OCI-LY7 (cell line): ENCODE data around the gene DTX4. TPM values are rescaled to one million over a fixed set of nuclear protein-coding genes. Genes with fewer than 3 reads are reported as not detected.

Experiments
- BruUV-seq: library from RNA; stranded (reverse); fragments of 400-500 nt; replicated peaks from 2 replicates; lab custom pipeline; 2021; lab: Mats Ljungman, UMichigan
- CTCF ChIA-PET: fragments of 300-600 bp; sonication (Branson Sonifier 250); formaldehyde crosslinking; loops from one replicate; lab custom pipeline; 2022; ENCODE audit warnings: antibody characterized with exemption; ENCODE audit not compliant: unreplicated experiment; lab: Charles Lee
- POLR2A ChIA-PET: fragments of 300-600 bp; sonication (Branson Sonifier 250); formaldehyde crosslinking; loops from one replicate; lab custom pipeline; 2022; ENCODE audit warnings: antibody characterized with exemption; lab: Charles Lee
- DNase-seq: peaks from one replicate; pipeline ENCODE4 v3.0.0-alpha.2; 2015; ENCODE audit warnings: low spot score
- H2AFZ ChIP-seq: fragments of 200-600 bp; sonication (generic), shearing (Covaris generic); 2 replicates; pipeline ENCODE4 v1.6.1; 2014; ENCODE audit warnings: mild to moderate bottlenecking, antibody characterized with exemption, low read length, moderate library complexity
- H3K27ac ChIP-seq: fragments of 200-600 bp; sonication (generic); 2 replicates; pipeline ENCODE4 v1.5.1; 2014; ENCODE audit warnings: mixed run types, low read depth, mild to moderate bottlenecking, moderate library complexity, low read length, inconsistent platforms; ENCODE audit not compliant: poor library complexity, severe bottlenecking
- H3K36me3 ChIP-seq: fragments of 200-600 bp; sonication (generic); 2 replicates; pipeline ENCODE4 v1.6.1; 2014; ENCODE audit warnings: mild to moderate bottlenecking, antibody characterized with exemption, low read length, moderate library complexity, mixed read lengths; ENCODE audit not compliant: insufficient read depth
- H3K4me1 ChIP-seq: fragments of 200-600 bp; sonication (generic); 2 replicates; pipeline ENCODE4 v1.5.1; 2014; ENCODE audit warnings: mild to moderate bottlenecking, low read length; ENCODE audit not compliant: insufficient read depth, poor library complexity, severe bottlenecking
- H3K4me2 ChIP-seq: fragments of 200-600 bp; sonication (generic); 2 replicates; pipeline ENCODE4 v1.6.1; 2014; ENCODE audit warnings: mild to moderate bottlenecking, low read length
- H3K4me3 ChIP-seq: fragments of 200-600 bp; sonication (generic); 2 replicates; pipeline ENCODE4 v1.5.1; 2014; ENCODE audit warnings: mild to moderate bottlenecking, low read depth, low read length; ENCODE audit not compliant: poor library complexity, severe bottlenecking
- H3K79me2 ChIP-seq: fragments of 200-600 bp; sonication (generic); 2 replicates; pipeline ENCODE4 v1.6.1; 2016; ENCODE audit warnings: low read depth, mild to moderate bottlenecking, low read length, moderate library complexity, mixed read lengths; ENCODE audit not compliant: insufficient read depth
- H3K9me2 ChIP-seq: fragments of 200-600 bp; sonication (generic); 2 replicates; pipeline ENCODE4 v1.6.1; 2016; ENCODE audit warnings: mild to moderate bottlenecking, low read length, mixed read lengths; ENCODE audit not compliant: insufficient read depth
- H3K9me3 ChIP-seq: fragments of 200-600 bp; sonication (generic); 2 replicates; pipeline ENCODE4 v1.6.1; 2014; ENCODE audit warnings: mild to moderate bottlenecking, mixed run types, low read length, mixed read lengths
- H4K20me1 ChIP-seq: fragments of 200-600 bp; sonication (generic); 2 replicates; pipeline ENCODE4 v1.6.1; 2014; ENCODE audit warnings: mild to moderate bottlenecking, antibody characterized with exemption, low read length, moderate library complexity, mixed read lengths; ENCODE audit not compliant: insufficient read depth
- EZH2phosphoT487 ChIP-seq: fragments of 200-600 bp; sonication (generic); IDR thresholded peaks from 2 replicates; pipeline ENCODE4 v1.6.1; 2018; ENCODE audit warnings: low read depth, borderline replicate concordance, mild to moderate bottlenecking, mixed run types, antibody characterized with exemption, low read length, moderate library complexity, mixed read lengths
- intact Hi-C: fragments of 100-400 bp; cut with micrococcal nuclease; formaldehyde crosslinking; loops from one replicate; pipeline ENCODE4 v1.10.0; 2022; ENCODE audit not compliant: unreplicated experiment
- total RNA-seq, 2 experiments: library from RNA; depleted of rRNA in 1 of 2; stranded (reverse); fragments of >200 nt in 1 of 2; shearing (Covaris generic) in 1 of 2; gene quantifications; 2 replicates each; pipeline ENCODE4 v1.2.3, GENCODE V29; 2014 to 2022
- TF ChIP-seq, protein P1 (sequence below): fragments of 200-600 bp; sonication (generic); conservative IDR thresholded peaks from 2 replicates; pipeline ENCODE4 v1.5.1; 2014; ENCODE audit warnings: mild to moderate bottlenecking, antibody characterized with exemption, low read length, moderate library complexity, mixed read lengths

Gene DTX4
- total RNA-seq, 2 experiments from 2014 or later, result 1.4 to 9.9 TPM

DNA sequence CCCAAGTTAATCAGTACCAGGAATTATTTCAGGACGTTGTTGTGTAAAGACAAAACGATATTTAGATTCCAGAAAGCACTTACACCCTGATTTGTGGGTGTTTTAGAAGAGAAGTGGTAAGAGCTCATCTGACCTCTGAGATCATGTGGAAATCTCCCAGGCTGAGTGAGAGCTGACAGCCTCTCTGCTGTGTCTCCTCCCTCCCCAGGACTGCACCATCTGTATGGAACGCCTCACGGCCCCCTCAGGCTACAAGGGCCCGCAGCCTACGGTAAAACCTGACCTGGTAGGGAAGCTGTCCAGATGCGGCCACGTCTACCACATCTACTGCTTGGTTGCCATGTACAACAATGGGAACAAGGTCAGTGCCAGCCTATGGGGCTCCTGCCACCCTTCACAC lies 20.0 kb downstream of the DTX4 start:
- BruUV-seq, result no TSS peak
- DNase-seq, result no peak
- POLR2A ChIA-PET, result no interaction called here
- no peaks in the 10 kb centered on the region for H3K9me2 ChIP-seq
- no peaks in the 10 kb centered on the region for H4K20me1 ChIP-seq
- intact Hi-C loops, result no loop called here
- H3K36me3 ChIP-seq, result no peaks in the 10 kb centered on the region
- TF ChIP-seq EZH2phosphoT487, result no peak
- TF ChIP-seq, protein P1, sequence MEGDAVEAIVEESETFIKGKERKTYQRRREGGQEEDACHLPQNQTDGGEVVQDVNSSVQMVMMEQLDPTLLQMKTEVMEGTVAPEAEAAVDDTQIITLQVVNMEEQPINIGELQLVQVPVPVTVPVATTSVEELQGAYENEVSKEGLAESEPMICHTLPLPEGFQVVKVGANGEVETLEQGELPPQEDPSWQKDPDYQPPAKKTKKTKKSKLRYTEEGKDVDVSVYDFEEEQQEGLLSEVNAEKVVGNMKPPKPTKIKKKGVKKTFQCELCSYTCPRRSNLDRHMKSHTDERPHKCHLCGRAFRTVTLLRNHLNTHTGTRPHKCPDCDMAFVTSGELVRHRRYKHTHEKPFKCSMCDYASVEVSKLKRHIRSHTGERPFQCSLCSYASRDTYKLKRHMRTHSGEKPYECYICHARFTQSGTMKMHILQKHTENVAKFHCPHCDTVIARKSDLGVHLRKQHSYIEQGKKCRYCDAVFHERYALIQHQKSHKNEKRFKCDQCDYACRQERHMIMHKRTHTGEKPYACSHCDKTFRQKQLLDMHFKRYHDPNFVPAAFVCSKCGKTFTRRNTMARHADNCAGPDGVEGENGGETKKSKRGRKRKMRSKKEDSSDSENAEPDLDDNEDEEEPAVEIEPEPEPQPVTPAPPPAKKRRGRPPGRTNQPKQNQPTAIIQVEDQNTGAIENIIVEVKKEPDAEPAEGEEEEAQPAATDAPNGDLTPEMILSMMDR, result no peak
- no peak overlapping the region for H3K4me2 ChIP-seq
- no peak overlapping the region for H3K4me3 ChIP-seq
- CTCF ChIA-PET, result interaction anchor here (1.9 kb wide), 1 partner anchor 15 kb away, joined by 4 read pairs; no protein-coding TSS in a partner anchor
- H3K4me1 ChIP-seq, result peaks cover 10% of the 10 kb centered on the region
- H3K27ac ChIP-seq, result no peak overlapping the region
- H3K9me3 ChIP-seq, result no peaks in the 10 kb centered on the region
- no peak overlapping the region for H2AFZ ChIP-seq
- H3K79me2 ChIP-seq, result no peaks in the 10 kb centered on the region

DNA sequence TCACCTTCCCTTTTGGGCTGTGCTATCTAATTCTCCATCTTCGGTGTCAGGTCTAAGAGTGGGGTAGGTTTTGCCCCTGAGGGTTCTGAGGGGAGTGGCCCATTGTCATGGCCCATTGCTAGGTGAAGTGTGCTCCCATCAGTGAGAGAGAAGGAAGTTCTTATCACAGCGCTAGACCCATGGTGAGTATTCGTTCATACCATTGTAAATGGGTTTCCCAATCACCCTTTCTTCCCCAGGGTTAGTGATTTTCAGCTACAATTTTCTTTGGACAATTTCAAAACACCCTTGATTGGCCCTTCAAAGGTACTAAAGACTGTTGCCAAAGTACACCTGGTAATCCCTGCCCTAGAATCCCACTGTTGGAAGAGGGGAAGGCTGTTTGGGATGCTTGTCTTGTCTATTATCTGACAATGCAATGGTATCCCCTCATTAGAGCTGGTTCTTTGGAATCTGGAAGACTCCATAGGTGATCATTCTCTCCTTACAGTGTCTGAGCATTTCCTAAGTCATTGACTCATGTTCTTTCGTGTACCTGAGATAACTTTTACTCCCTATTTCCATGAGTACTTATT lies 20.6 kb downstream of the DTX4 start:
- Histone ChIP-seq H3K9me2 (no peaks in the 10 kb centered on the region), H3K27ac (no peak overlapping the region), H2AFZ (no peak overlapping the region), H3K79me2 (no peaks in the 10 kb centered on the region), H3K4me1 (peaks cover 10% of the 10 kb centered on the region), H4K20me1 (no peaks in the 10 kb centered on the region), H3K36me3 (no peaks in the 10 kb centered on the region), H3K4me3 (no peak overlapping the region), H3K4me2 (no peak overlapping the region), H3K9me3 (no peaks in the 10 kb centered on the region)
- intact Hi-C loops, result no loop called here
- BruUV-seq, result no TSS peak
- TF ChIP-seq EZH2phosphoT487, result no peak
- TF ChIP-seq, protein P1, result no peak
- CTCF ChIA-PET, result interaction anchor here (1.9 kb wide), 1 partner anchor 14 kb away, joined by 4 read pairs; no protein-coding TSS in a partner anchor
- POLR2A ChIA-PET, result no interaction called here
- DNase-seq, result no peak

DNA sequence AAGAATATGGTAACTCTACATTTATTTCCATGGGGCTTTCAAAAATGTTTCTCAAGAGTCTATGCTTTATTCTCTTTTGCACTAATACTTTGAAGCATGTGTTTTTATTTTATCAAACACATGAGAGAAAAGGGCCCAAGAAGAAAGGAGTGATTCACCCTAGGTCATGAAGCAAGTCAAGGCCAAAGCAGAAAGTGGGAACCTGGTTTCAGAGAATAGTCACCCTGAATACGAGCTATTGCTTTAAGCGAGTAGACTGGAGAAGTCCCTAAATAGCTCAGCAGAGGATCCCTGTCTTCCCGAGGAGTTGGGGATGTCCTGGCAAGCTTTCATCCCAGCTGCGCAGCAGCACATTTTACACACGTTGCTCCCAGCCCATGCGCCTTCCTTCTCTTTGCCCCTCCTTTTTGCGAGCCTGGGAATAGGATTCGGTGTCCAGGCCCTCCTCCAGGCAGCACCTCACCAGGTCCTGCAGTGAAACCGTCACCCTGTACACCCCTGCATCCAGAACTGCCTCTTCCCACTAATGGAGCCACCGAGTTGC lies 21.7 kb downstream of the DTX4 start:
- H3K79me2 ChIP-seq, result no peaks in the 10 kb centered on the region
- no peak overlapping the region for H3K27ac ChIP-seq
- ChIA-PET CTCF (interaction anchor here (1.0 to 1.9 kb wide), 2 partner anchors 8 to 13 kb away, joined by 3 to 4 read pairs; no protein-coding TSS in a partner anchor), POLR2A (interaction anchor here (0.6 to 0.8 kb wide), 3 partner anchors 9 to 411 kb away, joined by 3 to 5 read pairs (median 5); no protein-coding TSS in a partner anchor)
- no peak overlapping the region for H3K4me3 ChIP-seq
- no peak for DNase-seq
- no peak overlapping the region for H3K4me2 ChIP-seq
- H2AFZ ChIP-seq, result no peak overlapping the region
- no peaks in the 10 kb centered on the region for H3K36me3 ChIP-seq
- TF ChIP-seq, protein P1, result no peak
- no peak for TF ChIP-seq EZH2phosphoT487
- intact Hi-C loops, result no loop called here
- peaks cover 10% of the 10 kb centered on the region for H3K4me1 ChIP-seq
- H3K9me2 ChIP-seq, result no peaks in the 10 kb centered on the region
- BruUV-seq, result no TSS peak
- H3K9me3 ChIP-seq, result no peaks in the 10 kb centered on the region
- no peaks in the 10 kb centered on the region for H4K20me1 ChIP-seq
